Frontal cortex (tissue), 4 donors: Measurements from ENCODE around the gene RC3H2. TPM values are rescaled to one million over a fixed set of nuclear protein-coding genes. Genes with fewer than 3 reads are reported as not detected.
"Not testable (repeated sequence)": the region's sequence is repeated elsewhere in the genome, so short reads cannot be mapped to it uniquely, and the experiment has no call there.

Source experiments
- DNase-seq, 2 donors: peaks; one replicate each; pipeline ENCODE4 v3.0.0; 2012; ENCODE audit warnings: low spot score in 2 of 2
- FAIRE-seq: peaks from 2 replicates; lab custom pipeline; 2012; peaks lifted over from hg19 to GRCh38; lab: Jason Lieb, UNC
- total RNA-seq: library from RNA; depleted of rRNA; stranded (reverse); fragments of >200 nt; gene quantifications from one replicate; pipeline ENCODE4 v1.2.3, GENCODE V29; 2014
- donor health status: control.
- donor health status: control.
- donor health status: control.

RC3H2 gene
- total RNA-seq, 1 donor from 2014 or later, result 109 TPM

DNA sequence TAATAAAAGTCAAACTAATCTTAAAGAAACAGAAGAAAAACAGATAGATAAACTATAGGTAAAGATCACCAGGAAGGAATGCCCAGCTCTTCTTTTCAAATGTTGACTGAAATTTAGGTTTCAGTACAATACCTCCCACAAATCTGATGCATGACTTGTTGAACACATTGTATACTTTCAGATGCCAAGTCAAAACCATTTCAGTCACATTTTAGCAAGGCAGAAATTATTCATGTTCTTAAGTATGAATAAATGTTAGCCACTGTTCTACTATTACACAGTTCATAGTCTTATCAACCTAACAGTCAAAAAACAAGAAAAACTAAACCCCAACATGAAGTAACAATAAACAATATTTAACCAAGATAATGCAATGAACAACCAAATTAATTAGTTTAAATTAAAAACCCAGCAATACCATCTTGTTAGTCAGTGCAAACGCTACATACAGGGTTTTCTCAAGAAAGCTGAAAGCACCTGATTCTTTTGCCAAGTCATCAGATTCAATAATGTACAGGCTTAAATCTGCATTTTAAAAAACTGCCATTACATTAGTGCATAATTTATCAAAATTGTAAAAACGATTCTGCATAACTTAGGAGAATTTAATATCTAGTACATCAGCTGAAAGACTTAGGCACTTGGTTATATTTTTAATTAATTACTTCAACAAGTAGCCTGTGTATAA lies 56.8 kb downstream of the RC3H2 start:
- DNase-seq, result no peak
- FAIRE-seq, result no peak

DNA sequence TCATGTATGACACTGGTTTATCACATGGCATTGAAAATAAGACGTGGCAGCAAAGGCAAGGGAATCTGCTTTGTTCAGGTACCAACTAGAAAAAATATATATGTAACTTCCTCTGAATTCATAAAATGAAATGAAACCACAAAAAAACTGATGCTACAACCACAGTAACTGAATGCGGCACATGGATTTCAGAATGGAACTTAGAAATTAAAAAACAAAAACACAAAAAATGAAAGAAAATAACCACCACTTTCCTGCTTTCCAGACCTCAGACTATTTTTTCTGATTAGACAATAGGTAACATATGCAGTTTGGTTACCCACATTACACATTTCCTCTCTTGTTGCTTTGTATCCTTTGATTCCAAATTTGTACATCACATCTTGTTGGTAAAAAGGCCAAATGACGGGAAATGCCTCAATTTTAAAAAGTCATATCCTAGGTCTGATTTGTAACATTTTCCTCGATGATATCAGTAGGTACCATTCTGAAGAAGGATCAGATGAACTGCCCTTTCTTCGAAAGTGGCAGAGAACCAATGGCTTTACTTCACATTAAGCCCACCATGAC lies 58.7 kb downstream of the RC3H2 start:
- FAIRE-seq (no peak), DNase-seq (no peak)

DNA sequence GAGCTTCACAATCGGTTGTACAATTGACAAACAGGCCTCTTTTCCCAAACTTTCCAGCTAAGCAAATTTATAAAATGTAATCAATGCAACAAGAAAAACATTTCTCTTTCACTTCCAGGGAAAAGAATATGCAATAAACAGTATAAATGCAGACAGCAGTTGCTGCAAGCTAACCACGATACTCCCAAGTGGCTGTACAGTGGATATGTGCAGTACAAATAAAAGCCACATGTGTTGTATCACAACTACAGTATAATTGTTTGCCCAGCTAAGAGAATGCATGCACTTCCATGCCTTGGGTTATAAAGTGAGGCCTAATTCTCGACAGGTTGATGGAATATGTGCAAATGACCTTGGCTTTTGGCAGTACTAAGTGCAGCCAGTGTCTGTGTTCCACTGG lies 60.0 kb downstream of the RC3H2 start:
- FAIRE-seq (no peak), DNase-seq (no peak)

DNA sequence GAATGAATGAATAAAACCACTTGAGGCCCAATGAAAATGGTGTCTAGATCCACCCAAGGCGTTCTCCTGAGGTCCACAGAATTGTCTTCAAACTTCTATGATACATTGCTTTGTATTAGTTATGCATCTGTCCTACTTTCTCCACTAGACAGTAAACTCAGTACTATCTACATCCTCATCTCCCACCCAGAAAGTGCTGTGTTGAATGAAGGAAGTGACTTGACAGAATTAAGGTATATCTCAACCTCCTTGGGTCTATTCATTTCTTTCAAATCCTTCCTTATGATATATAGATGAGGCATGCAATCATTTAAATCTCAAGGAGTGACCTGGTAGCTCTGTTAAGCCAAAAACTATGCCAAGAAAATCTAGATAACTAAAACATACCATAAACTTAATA lies 61.0 kb downstream of the RC3H2 start:
- FAIRE-seq, result no peak

DNA sequence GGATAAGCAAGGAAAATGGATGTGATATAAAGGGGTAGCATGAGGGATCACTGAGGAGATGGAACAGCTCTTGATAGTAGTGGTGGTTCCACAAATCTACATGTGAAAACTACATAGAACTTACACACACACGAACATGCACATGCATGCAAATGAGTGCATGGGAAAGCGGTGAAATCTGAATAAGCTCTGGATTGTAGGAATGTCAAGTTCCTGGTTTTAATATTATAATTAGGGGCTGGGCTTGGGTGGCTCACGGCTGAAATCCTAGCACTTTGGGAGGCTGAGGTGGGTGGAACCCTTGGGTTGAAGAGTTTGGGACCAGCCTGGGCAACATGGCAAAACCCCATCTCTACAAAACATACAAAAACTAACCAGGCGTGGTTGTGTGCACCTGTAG lies 63.7 kb downstream of the RC3H2 start:
- no peak for DNase-seq
- no peak for FAIRE-seq

More for the DNA sequence above, 61.0 kb downstream of the RC3H2 start:
- DNase-seq, result no peak

DNA sequence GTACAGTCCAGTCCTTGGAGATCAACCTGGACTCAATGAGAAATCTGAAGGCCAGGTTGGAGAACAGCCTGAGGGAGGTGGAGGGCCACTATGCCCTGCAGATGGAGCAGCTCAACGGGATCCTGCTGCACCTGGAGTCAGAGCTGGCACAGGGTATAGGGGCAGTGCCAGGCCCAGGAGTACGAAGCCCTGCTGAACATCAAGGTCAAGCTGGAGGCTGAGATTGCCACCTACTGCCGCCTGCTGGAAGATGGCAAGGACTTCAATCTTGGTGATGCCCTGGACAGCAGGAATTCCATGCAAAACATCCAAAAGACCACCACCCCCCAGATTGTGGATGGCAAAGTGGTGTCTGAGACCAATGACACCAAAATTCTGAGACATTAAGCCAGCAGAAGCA lies 66.7 kb downstream of the RC3H2 start:
- not testable (repeated sequence) for FAIRE-seq, DNase-seq

DNA sequence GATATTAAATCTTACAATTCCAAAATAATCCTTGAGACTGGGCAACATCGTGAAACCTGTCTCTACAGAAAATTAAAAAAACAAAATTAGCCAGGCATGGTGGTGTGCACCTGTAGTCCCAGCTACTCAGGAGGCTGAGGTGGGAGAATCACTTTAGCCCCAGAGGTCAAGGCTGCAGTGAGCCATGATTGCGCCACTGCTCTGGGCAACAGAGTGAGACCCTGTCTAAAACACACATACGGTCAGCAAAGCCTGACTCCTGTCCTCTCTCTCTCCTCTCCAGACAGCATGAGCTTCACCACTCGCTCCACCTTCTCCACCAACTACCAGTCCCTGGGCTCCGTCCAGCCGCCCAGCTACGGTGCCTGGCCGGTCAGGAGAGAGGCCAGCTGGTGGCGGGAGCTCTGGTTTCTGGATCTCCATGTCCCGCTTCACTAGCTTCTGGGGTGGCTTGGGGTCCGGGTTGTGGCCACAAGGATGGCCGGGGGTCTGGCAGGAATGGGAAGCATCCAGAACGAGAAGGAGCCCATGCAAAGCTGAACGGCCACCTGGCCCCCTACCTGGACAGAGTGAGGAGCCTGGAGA lies 67.8 kb downstream of the RC3H2 start:
- DNase-seq (no peak), FAIRE-seq (no peak)

DNA sequence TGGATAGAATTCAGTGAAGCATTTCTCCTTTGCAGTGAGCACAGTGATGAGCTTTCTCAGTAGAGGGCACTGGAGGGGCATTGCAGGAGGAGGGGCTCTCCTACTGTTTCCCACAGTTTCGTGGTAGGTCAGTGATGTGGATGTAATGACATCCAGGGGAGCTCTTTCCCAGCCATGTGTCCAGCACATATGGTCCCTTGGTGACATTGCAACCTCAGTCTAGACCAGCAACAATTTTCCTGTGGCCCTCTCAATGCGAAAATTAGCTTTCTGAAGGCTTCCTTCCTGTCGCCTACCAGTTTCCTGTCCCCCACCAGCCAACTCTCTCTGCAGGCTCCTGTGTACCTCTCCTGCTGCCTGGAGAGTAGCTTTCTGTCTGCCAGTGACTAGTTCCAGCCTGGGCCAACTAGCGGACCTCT lies 69.8 kb downstream of the RC3H2 start:
- no peak for DNase-seq
- no peak for FAIRE-seq

DNA sequence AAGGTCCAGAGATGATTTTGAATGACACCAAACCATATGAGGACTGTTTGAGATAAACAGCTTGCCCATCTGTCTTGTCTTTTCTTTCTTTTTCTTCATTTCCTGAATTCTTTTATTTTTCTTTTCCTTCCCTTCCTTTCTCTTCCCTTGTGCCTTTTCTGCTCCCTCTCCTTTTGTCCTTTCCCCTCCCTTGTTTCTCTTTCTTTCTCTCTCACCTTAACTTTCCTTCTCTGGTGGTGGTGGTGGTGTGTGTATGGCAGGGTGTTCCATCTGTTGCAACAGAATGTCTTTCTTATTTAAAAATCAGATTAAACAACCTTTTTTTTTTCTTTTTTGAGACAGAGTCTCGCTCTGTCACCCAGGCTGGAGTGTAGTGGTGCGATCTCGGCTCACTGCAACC lies 73.0 kb downstream of the RC3H2 start:
- no peak for DNase-seq

DNA sequence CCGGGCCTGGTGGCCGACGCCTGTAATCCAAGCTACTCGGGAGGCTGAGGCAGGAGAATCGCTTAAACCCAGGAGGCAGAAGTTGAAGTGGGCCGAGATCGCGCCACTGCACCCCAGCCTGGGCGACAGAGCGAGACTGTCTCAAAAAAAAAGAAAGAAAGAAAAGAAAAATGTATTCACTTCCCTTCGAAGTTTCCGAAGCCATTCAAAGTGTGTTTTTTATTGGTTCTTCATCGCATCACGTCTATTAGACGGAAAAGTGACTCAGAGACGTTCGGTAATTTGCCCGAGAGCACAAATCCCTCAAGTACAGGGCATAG lies 76.2 kb downstream of the RC3H2 start:
- FAIRE-seq, DNase-seq: not testable (repeated sequence)

More for the DNA sequence above, 73.0 kb downstream of the RC3H2 start:
- FAIRE-seq, result no peak

DNA sequence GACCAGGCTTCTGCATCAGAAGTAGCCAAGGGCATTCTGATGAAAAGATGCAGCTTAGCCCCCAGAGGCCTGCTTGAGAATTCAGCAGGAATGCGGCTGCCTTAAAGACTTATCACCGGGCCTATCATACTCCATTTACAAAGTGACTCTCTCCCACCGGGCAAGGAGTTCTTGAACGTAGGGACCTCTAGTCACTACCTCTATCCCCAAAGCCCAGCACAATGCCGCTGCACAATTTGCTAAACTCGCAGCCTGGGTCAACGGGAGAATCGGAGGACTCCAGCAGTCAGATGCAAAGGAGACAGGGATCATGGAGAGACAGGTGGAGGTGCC lies 77.4 kb downstream of the RC3H2 start:
- DNase-seq (no peak), FAIRE-seq (no peak)

DNA sequence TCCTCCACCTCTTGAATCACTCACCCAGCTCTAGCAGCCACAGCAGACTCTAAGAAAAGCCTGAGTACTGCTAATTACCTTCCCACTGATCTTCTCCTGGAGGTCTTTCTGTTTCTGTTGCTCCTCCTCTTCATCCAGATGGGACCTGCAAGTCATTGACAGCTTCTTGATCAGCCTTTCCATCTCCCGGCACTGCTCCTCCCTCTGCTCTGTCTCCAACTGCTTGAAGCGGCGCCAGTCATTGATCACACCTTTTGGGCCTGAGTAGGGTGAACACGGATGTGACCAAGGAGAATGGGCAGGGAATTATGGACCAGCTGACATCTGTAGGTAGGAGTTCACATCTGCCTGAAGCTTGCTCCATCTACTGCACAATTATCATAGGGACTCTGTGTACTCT lies 82.2 kb downstream of the RC3H2 start:
- DNase-seq (no peak), FAIRE-seq (no peak)

DNA sequence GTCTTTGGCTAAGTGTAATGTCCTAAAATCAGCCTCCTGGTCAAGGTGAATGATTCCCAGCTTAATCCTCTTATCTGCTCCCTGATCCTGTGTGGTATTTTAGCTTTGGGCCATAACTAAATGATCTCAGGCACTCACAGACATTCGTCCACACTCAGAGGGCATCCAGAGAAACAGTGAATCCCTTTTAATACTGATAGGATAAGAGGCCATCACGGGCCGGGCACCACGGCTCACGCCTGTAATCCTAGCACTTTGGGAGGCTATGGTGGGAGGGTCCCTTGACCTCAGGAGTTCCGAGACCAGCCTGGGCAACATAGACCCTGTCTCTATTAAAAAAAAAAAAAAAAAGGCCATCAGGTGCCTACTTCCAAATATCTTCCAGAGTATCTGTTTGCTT lies 83.1 kb downstream of the RC3H2 start:
- DNase-seq (no peak), FAIRE-seq (no peak)

DNA sequence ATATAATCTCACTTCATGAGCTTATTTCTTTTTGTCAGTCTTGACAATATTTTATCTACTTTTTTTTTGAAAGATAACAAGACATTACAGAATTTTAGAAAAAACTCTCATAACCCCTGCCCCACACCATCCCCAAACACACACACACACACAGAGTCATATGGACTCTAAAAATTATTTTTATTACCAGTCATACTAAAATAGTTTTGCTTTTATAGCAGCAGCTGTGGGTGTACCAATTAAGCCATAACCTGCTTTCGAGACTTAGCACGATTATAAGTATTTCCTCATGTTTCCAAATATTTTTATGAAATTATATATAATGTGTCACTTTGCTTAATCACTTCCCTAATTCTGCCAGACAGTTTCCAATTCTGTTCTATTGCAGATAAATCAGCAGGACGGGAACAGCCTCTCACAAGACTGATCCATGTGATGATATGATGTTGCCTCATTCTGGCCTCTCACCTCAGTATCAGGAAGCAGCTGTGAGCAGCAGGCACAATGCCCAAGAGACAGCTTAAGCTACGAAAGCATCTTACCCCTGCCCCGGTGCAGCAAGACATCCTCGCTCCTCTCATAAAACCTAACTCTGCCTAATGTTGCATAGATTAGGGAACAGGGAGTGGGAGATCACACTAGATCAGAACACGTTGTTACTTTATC lies 83.7 kb downstream of the RC3H2 start:
- no peak for DNase-seq
- no peak for FAIRE-seq

DNA sequence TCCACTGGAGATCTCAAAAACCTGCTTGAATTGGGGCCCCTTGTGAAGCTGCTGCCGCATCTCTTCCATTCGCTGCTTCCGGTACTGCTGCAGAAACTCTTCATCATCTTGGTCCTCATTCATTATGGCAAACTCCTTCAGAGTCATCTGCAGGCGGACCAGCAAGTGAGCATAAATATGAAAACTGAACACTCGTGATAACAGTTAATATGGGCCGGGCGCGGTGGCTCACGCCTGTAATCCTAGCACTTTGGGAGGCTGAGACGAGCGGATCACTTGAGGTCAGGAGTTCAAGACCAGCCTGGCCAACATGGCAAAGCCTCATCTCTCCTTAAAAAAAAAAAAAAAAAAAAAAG lies 84.7 kb downstream of the RC3H2 start:
- FAIRE-seq (no peak), DNase-seq (no peak)

DNA sequence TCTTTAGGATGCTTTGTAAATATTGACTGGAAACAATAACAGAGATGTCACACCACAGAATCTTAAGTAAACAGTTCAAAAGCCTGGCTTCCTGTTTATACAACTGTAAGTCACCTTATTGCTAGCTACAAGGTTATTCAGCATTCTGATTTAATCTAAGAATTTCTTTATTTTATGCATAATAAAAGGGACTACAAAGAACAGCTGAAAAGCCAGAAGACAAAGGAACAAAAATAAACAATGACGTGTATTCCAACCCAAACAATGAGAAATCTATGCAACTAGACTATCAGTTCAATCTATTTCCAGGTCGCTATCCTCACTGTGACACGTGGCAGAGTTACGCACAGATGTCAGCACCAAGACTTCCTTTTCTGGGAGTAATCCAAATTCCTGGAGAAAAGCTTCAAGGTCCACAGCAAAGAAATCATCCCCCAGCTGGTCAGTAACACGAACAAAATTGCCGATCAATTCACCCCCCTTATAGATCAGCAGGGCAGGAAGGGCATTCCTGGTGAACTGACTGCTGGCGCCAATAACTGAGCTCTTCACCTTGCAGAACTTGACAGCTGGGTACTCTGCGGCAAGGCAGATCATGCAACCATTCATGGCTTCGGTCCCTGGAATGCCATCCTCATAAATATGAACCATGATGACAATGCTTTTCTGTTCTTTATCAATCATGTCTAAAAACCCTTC lies 85.2 kb downstream of the RC3H2 start:
- FAIRE-seq (no peak), DNase-seq (no peak)

DNA sequence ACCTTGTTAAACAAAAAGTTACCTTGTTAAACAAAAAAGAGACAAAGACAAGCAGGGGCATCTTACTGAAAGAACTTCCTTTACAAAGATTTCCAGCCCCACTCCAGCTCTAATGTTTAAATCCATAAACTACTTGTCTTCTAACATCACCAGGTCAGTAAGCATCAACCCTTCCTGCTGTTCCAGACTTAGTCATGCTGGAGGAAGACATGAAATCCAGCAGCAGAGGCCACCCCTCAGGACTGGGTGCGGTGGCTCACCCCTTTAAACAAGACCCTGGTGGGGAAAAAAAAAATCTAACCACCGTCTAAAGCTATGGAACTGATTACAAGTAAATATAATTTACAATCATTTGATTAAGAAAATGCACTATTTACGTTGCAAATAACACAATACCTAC lies 85.8 kb downstream of the RC3H2 start:
- no peak for FAIRE-seq
- no peak for DNase-seq

DNA sequence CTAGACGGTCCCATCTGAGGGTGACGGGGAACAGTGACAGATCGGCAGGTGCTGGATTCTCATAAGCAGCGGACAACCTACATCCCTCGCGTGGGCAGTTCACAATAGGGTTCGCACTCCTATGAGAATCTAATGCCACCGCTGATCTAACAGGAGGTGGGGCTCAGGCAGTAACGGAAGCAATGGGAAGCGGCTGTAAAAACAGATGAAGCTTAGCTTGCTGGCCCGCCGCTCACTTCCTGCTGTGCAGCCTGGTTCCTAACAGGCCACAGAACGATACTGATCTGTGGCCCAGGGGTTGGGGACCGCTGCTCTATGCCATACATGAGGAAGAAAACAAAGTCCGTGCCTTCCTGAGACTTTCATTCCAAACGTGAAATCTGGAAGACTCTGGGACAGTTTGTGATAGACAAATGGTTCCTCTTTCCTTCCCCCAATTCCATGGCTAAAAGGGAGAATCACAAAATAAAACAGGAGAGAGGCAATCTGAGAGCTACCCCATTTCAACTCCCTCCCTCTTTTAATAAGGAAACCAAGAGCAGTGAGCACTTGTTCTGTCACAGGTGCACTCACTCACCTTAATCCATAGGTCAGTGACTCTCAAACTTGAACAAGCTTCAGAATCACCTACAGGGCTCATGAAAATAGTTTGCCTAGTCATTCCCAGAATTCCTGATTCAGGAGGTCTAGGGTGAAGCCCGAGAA lies 88.8 kb downstream of the RC3H2 start:
- FAIRE-seq (no peak), DNase-seq (no peak)

DNA sequence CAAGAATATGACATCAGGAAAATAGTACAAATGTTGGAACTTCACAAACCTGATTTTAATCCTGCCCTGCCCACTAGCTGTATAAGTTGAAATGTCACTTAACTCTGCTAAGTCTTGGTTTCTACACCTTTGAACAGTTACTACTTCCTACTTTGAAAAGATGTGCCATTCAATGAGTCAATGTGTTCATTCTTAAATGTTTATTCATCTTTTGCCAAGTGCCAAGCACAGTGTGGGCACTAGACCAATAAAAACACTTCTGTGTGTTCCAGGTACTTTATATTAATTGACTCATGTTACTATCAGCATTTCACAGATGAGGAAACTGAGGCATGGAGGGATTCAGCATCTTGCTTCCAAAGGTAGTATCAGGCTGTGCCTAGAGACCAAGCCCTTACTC lies 89.6 kb downstream of the RC3H2 start:
- DNase-seq (no peak), FAIRE-seq (no peak)

DNA sequence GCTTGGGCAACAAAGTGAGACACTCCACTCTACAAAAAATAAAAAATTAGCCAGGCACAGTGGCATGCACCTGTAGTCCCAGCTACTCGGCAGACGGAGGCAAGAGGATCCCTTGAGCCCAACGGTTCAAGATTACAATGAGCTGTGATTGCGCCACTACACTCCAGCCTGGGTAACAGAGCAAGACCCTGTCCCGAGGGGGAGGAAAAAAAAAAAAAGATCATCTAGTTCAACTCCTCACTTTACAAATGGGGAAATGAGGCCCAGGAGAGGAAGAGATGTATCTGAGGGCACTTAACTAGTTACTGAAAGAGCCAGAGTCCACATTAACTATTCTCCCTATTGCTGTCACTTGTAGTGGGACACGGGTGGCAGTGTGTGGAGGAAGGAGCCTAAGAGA lies 90.6 kb downstream of the RC3H2 start:
- DNase-seq (no peak), FAIRE-seq (no peak)
